Activated CD4-positive, alpha-beta T cell treated with anti-CD3 and anti-CD28 coated beads, Interleukin-2, amount 50 U/mL, for 1 hour (primary cell): ENCODE results near the gene S100A16.
"Not testable (repeated sequence)": the region's sequence is repeated elsewhere in the genome, so short reads cannot be mapped to it uniquely, and the experiment has no call there.

ENCODE experiments used
- DNase-seq: peaks from one replicate; pipeline ENCODE4 v3.0.0-alpha.2; 2020

The S100A16 gene, protein sequence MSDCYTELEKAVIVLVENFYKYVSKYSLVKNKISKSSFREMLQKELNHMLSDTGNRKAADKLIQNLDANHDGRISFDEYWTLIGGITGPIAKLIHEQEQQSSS

DNA sequence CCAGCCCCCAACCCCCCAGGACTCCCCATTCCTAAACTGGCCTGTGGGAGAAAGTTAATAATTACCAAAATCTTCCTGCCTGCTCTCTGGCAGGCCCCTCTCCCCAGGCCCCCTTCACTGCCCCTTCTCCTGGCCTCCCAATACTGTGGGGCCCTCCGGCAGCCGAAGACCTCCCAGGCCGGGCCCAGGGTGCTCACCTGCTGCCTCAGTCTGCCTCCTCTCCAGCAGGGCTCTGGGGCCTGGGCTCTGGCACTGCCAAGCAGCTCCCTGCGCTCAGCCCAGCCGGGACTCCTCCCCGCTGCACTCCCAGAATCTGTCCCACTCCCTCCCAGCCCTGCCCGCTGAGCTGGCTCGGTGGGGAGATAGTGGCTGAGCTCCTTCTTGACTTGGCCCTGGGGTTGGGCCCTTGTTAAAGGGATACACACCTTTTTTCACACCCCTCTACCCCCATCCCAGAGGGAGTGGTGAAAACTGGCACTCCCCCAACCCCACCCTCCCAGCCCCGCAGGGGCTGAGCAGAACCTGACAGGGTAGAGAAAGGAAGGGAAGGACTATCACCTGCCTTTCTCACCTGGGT, at the start of gene S100A16:
S100A16 (minus strand) TSS at position 383 of the 577 bp plus-strand sequence. CDS start 4,986 bp downstream, outside the sequence.
- DNase-seq: no peak

- DNase-seq: no peak
These were observed 49.3 kb upstream of the S100A16 start for GRCh38 chr1:153662269-153662668.

- DNase-seq: no peak
These were observed 48.3 kb upstream of the S100A16 start for GRCh38 chr1:153661111-153661708.

- no peak for DNase-seq
These were observed 46.7 kb upstream of the S100A16 start for GRCh38 chr1:153659656-153660055.

GRCh38 chr1:153659175-153659534, 46.2 kb upstream of the S100A16 start:
- no peak for DNase-seq

DNA sequence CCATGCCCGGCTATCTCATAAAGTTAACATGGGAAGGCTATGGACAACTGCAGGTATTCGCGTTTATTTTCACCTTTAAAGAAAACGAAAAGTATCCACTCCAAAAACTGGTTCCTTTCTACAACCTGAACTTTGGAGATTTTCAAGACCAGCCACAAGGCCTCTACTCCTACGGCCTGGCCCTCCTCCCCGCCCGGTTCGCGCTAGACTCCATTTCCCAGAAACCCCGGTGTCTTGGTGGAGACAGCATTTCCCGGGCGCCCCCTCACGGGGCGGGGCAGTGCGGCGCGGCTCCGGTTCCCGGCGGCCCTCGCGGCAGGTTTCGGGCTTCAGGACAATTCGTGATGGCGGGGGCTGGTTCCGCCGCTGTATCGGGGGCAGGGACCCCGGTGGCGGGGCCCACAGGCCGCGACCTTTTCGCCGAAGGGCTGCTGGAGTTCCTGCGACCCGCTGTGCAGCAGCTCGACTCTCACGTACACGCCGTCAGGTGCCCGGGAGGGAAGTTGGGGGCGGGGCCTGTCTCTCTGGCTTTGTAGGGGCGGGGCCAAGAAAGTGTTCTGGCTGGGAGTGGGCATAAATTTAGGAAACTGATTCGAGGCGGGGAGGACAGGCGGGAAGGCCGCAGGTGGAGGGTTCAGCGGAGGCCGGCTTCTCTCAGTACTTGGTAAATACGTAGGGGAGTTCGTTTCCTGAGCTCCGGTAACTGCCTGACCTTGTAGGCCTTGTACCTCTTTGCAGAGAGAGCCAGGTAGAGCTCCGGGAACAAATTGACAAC, 45.6 kb upstream of the S100A16 start, which contains the start of gene SNAPIN:
SNAPIN (plus strand) TSS at position 304 of the 775 bp plus-strand sequence; CDS start at position 345, 41 bp downstream.
- DNase-seq: peak; percentile 87

DNA sequence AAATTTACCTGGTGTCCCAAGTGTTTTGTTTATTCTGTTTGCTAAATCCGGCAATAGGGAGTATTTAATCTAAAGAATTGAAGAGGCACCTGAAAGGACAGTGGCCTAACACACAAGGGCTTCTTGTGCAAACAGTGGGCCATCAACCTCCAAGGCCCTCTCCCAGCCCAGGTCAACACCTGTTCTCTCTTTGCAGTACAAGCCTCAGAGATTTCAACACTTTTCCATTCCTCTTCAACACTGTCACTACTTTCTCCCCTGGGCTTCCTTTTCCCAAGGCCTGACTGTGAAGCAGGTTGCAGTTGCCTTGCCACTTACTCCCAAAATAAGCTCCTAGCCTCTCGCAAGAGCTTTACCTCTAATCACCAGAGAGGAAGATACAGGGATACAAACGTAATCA, 42.4 kb upstream of the S100A16 start:
- DNase-seq: no peak

GRCh38 chr1:153652805-153653500, 40.0 kb upstream of the S100A16 start:
- no peak for DNase-seq

- DNase-seq: no peak
These were observed 38.8 kb upstream of the S100A16 start for GRCh38 chr1:153651771-153652170.

- no peak for DNase-seq
These were observed 36.9 kb upstream of the S100A16 start for GRCh38 chr1:153649863-153650235.

- peak; percentile 24 for DNase-seq
These were observed 36.4 kb upstream of the S100A16 start for GRCh38 chr1:153649137-153649862.

DNA sequence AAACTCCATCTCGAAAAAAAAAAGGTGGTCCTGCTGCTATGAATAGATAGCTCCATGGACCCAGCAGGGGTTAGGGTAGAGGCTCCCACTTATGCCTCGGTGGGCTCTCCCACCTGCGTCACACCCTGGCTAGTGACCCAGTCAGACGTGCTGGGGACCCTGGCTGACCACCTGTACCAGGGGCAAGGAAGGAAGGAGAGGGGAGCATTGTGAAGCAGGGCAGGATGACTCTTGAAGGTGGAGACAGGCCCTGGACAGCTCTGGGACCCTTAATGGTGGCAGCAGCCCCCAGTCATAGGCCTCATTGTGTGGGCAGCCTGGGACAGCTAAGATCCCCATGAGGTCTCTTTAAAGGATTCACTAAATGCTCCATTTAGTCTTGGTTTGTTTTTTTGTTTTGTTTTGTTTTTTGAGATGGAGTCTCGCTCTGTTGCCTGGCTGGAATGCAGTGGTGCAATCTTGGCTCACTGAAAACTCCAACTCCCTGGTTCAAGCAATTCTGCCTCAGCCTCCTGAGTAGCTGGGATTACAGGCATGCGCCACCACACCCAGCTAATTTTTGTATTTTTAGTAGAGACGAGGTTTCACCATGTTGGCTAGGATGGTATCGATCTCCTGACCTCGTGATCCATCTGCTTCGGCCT, 35.2 kb upstream of the S100A16 start:
- no peak for DNase-seq

DNA sequence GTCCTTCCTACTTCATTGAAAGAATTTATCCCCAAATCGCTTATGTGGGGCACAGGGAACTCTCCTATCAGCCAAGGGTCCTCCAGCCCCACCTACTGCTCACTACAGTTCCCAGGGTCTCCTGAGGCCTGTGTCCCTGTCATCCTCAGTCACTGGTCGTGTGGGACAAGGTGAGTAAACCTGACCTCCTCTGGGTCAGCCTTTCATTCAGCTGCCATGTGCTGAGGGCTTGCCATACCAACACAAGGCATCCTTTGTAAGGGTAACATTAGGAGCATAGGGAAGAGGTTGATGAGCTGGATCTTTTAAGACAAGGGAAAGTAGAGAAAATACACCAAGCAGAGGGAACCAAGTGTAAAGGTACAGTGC, 34.4 kb upstream of the S100A16 start:
- no peak for DNase-seq

GRCh38 chr1:153646672-153647345, 33.9 kb upstream of the S100A16 start:
- no peak for DNase-seq

DNA sequence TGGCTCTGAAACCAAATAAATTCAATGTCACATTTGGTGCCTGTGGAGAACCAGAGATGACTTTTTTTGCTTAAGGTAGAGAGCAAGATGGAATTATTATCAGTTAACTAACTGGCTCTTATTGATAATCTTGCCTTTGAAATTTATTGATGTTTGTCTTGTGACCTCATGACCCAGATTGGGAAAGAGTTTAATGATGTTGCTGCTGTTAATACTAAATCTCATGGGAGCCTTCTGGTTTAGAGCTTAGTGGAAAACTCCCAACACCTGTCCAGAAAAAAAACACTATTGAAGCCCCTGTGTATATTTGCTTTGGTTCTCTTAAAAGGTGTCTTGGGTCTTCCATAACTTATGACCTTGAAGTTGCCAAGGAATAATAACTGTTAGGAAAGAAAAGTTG, 30.9 kb upstream of the S100A16 start:
- no peak for DNase-seq

DNA sequence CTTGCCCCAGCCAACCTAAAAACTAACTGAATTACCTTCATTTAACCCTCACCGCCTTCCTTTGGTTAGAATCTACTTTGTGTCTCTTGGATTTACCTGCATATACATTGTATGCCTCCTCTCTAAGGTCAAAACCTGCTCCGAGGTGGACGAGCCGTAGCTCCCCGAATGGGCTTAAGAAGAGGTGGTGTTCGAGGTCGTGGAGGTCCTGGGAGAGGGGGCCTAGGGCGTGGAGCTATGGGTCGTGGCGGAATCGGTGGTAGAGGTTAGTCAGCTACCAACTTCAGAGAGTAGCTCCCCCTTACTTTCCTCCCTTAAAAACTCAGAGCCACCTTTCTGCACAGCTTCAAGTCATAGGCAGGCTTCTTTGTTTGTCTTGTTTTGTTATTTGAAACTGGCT, 30.2 kb upstream of the S100A16 start:
- DNase-seq: no peak

GRCh38 chr1:153642161-153642560, 29.2 kb upstream of the S100A16 start:
- no peak for DNase-seq

DNA sequence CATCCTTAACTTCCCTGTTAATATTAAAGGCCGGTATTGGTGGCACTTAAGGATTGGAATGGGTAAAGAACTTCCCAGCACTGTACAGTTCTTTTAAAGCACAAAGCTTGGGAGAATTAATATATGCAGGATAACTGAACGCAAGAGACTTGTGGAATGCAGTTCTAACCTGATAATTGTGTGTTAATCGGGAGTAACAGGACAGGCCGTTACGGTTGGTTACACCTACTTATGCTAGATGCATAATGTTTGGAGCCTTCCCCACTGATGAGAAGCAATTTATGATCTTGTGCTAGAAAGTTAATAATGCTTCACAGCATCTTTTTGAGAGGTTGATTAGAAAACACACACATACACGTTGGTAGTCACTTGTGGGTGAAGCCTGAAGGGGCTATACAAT, 27.9 kb upstream of the S100A16 start:
- DNase-seq: no peak

DNA sequence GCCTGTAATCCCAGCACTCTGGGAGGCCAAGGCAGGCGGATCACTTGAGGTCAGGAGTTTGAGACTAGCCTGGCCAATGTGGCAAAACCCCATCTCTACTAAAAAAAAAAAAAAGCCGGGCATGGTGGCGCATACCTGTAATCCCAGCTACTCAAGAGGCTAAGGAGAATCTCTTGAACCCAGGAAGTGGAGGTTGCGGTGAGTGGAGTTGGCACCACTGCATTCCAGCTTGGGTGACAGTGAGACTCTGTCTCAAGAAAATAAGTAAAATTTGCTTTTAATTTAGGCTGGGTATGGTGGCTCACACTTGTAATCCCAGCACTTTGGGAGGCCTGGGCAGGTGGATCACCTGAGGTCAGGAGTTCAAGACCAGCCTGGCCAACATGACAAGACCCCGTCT, 27.3 kb upstream of the S100A16 start:
- DNase-seq: not testable (repeated sequence)

- DNase-seq: no peak
These were observed 26.3 kb upstream of the S100A16 start for GRCh38 chr1:153639280-153639679.

DNA sequence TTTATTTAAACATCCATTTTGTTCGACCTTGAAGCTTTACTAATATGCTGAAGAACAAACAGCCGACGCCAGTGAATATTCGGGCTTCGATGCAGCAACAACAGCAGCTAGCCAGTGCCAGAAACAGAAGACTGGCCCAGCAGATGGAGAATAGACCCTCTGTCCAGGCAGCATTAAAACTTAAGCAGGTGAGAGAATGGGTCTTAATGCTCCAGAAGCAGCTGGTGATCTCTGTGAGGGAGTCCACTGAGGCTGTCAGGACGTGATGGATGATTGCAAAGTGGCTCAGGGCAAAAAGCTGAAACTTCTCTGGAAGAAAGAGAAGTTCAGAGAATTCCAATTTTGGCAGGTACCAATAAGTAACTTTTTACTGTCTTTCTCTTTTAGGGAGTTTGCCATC, 25.3 kb upstream of the S100A16 start:
- DNase-seq: no peak

DNA sequence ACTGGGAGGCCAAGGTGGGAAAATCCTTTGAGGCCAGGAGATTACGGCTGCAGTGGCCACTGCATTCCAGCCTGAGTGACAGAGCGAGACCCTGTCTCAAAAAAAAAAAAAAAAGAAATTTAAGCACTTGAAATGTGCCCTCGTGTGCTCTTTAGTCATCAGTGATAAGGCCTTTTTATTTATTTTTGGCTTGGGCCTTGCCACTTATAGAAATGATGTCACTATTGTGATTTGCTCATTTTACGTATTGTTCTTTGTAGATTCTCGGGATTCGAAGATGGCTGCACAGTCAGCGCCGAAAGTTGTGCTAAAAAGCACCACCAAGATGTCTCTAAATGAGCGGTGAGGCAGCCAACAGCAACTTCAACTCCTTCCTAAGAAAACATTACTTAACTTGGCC, 23.4 kb upstream of the S100A16 start:
- no peak for DNase-seq
